Motor neuron (in vitro differentiated cells): ENCODE measurements around the gene AGPS. TPM values are rescaled to one million over a fixed set of nuclear protein-coding genes. Genes with fewer than 3 reads are reported as not detected.
"Not testable (repeated sequence)": the region's sequence is repeated elsewhere in the genome, so short reads cannot be mapped to it uniquely, and the experiment has no call there.

ENCODE experiments used
- ATAC-seq, 8 experiments: fragments of 200-7000 bp; cut with Tn5 transposase; replicated peaks in 6 of 8; 2 replicates each; pipeline ENCODE4 v1.8.0; 2021; ENCODE audit warnings: mild to moderate bottlenecking in 8 of 8, moderate library complexity in 8 of 8
- H3K27ac ChIP-seq, 2 donors: fragments of 250-450 bp; sonication (Bioruptor Pico); 2 replicates each; pipeline ENCODE4 v1.9.0; 2021; ENCODE audit warnings: antibody characterized with exemption in 2 of 2, mild to moderate bottlenecking in 2 of 2, moderate library complexity in 1 of 2
- H3K4me1 ChIP-seq, 2 donors: fragments of 250-450 bp; sonication (Bioruptor Pico); replicated peaks in 1 of 2; 2 replicates each; pipeline ENCODE4 v1.6.1; 2021; ENCODE audit warnings: antibody characterized with exemption in 2 of 2, mild to moderate bottlenecking in 2 of 2, moderate library complexity in 1 of 2
- H3K4me3 ChIP-seq, 5 donors: fragments of 250-450 bp; sonication (Bioruptor Pico); 2 replicates each; pipeline ENCODE4 v1.9.0; 2021; ENCODE audit warnings: antibody characterized with exemption in 5 of 5, mild to moderate bottlenecking in 5 of 5, moderate library complexity in 4 of 5
- WGBS, 10 experiments: fragments of 450-650 bp; shearing (Covaris generic); methylation state at CpG; one replicate each; pipeline ENCODE4 v1.0.0; 2022; 5-methylcytosine and 5-hydroxymethylcytosine counted together
- in situ Hi-C, 9 experiments: fragments of 400-800 bp; cut with MboI; loops; one replicate each; pipeline ENCODE4 v1.15.0; 2021; ENCODE audit warnings: low sequenced_read_pairs in 9 of 9, low pct_unique_long_range_greater_than_20kb in 2 of 9; ENCODE audit not compliant: unreplicated experiment in 9 of 9
- total RNA-seq, 8 experiments: library from RNA; unstranded; fragments of 300-600 nt; gene quantifications; 2 replicates each; pipeline versions ENCODE4 v1.2.3 to v1.2.4, GENCODE V29; 2022

Gene AGPS
- total RNA-seq, 8 experiments from 2014 or later, result 21.6 to 62.4 (median 30.2) TPM

- Histone ChIP-seq H3K4me1 (peaks cover 4 to 19% of the 10 kb centered on the region in 2 donors), H3K4me3 (no peak overlapping the region), H3K27ac (no peak overlapping the region)
- ATAC-seq, result no peak
- in situ Hi-C loops, result no loop called here
Measured at GRCh38 chr2:177547122-177547521, 154.5 kb downstream of the AGPS start.

GRCh38 chr2:177547772-177548171 lies 155.2 kb downstream of the AGPS start:
- 100% methylated on average over 1 of the region's 1 CpG; no CpG with 5 or more reads in 9 of the 10 experiments for WGBS, 10 experiments
- ATAC-seq, result no peak
- Histone ChIP-seq H3K4me3 (no peak overlapping the region), H3K4me1 (peaks cover 4 to 19% of the 10 kb centered on the region in 2 donors), H3K27ac (no peak overlapping the region)
- in situ Hi-C loops, result no loop called here

- no peak for ATAC-seq
- no peak overlapping the region for H3K27ac ChIP-seq
Measured at GRCh38 chr2:177548636-177549035, 156.1 kb downstream of the AGPS start.

GRCh38 chr2:177549171-177549570 lies 156.6 kb downstream of the AGPS start:
- H3K27ac ChIP-seq, result no peak overlapping the region
- peaks cover 4 to 25% of the 10 kb centered on the region in 2 donors for H3K4me1 ChIP-seq
- no peak overlapping the region for H3K4me3 ChIP-seq
- in situ Hi-C loops, result no loop called here
- ATAC-seq, result no peak

More at GRCh38 chr2:177548636-177549035, 156.1 kb downstream of the AGPS start:
- Histone ChIP-seq H3K4me3 (no peak overlapping the region), H3K4me1 (peaks cover 4 to 23% of the 10 kb centered on the region in 2 donors)
- in situ Hi-C loops, result no loop called here

- Histone ChIP-seq H3K4me1 (peaks cover 4 to 25% of the 10 kb centered on the region in 2 donors), H3K4me3 (no peak overlapping the region), H3K27ac (no peak overlapping the region)
- in situ Hi-C loops, result no loop called here
- ATAC-seq, result no peak
- 51 to 100% (median 90%) methylated on average over 2 to 5 of the region's 5 CpGs for WGBS, 10 experiments
Measured at GRCh38 chr2:177550264-177551200, 158.0 kb downstream of the AGPS start.

GRCh38 chr2:177551360-177551759 lies 158.8 kb downstream of the AGPS start:
- ATAC-seq, H3K27ac ChIP-seq, in situ Hi-C loops, H3K4me3 ChIP-seq: not testable (repeated sequence)
- peaks cover 4 to 25% of the 10 kb centered on the region in 2 donors for H3K4me1 ChIP-seq
- 92 to 100% methylated on average over 1 to 2 of the region's 4 CpGs; no CpG with 5 or more reads in 8 of the 10 experiments for WGBS, 10 experiments

- H3K27ac ChIP-seq, result peak overlapping the region in 1 of 2 donors; percentile 53
- in situ Hi-C loops, result no loop called here
- H3K4me1 ChIP-seq, result peaks cover 4 to 25% of the 10 kb centered on the region in 2 donors
- peak overlapping the region; percentile 8 to 72 (median 21) for H3K4me3 ChIP-seq
- no peak for ATAC-seq
- 83 to 100% (median 96%) methylated on average over 1 to 3 of the region's 13 CpGs; no CpG with 5 or more reads in 7 of the 10 experiments for WGBS, 10 experiments
Measured at GRCh38 chr2:177551989-177552421, 159.4 kb downstream of the AGPS start.

- in situ Hi-C loops, result no loop called here
- WGBS, 10 experiments, result 0 to 1% (median 0%) methylated on average over 2 to 37 of the region's 64 CpGs; no CpG with 5 or more reads in 3 of the 10 experiments
- peak overlapping the region; percentile 96 to 98 for H3K27ac ChIP-seq
- peak; percentile 92 to 95 (median 94) for ATAC-seq
- peak overlapping the region; percentile 50 to 91 (median 72) for H3K4me3 ChIP-seq
- peaks cover 4 to 25% of the 10 kb centered on the region in 2 donors for H3K4me1 ChIP-seq
Measured at GRCh38 chr2:177552422-177553175, 160.0 kb downstream of the AGPS start.

GRCh38 chr2:177553176-177553884 lies 160.8 kb downstream of the AGPS start:
- in situ Hi-C loops, result no loop called here
- H3K27ac ChIP-seq, result peak overlapping the region; percentile 96 to 98
- 0 to 47% (median 23%) methylated on average over 2 to 16 of the region's 17 CpGs for WGBS, 10 experiments

GRCh38 chr2:177554365-177554764 lies 161.8 kb downstream of the AGPS start:
- in situ Hi-C loops, result no loop called here
- no peak for ATAC-seq
- H3K27ac ChIP-seq, result no peak overlapping the region
- peaks cover 4 to 21% of the 10 kb centered on the region in 2 donors for H3K4me1 ChIP-seq
- H3K4me3 ChIP-seq, result no peak overlapping the region

More at GRCh38 chr2:177553176-177553884, 160.8 kb downstream of the AGPS start:
- H3K4me1 ChIP-seq, result peaks cover 4 to 25% of the 10 kb centered on the region in 2 donors
- peak overlapping the region; percentile 50 to 91 (median 72) for H3K4me3 ChIP-seq
- ATAC-seq, result peak in 4 of 8 experiments; percentile 1 to 8 (median 2)

- in situ Hi-C loops, result no loop called here
- Histone ChIP-seq H3K27ac (no peak overlapping the region), H3K4me3 (no peak overlapping the region), H3K4me1 (peaks cover 4 to 13% of the 10 kb centered on the region in 2 donors)
- ATAC-seq, result no peak
- WGBS, 10 experiments, result 50 to 95% (median 83%) methylated on average over 1 to 2 of the region's 2 CpGs; no CpG with 5 or more reads in 2 of the 10 experiments
Measured at GRCh38 chr2:177556153-177556552, 163.6 kb downstream of the AGPS start.

GRCh38 chr2:177557794-177558193 lies 165.2 kb downstream of the AGPS start:
- Histone ChIP-seq H3K4me3 (no peak overlapping the region), H3K27ac (no peak overlapping the region), H3K4me1 (peaks cover 0 to 8% of the 10 kb centered on the region in 2 donors)
- ATAC-seq, result no peak
- WGBS, 10 experiments, result 71 to 100% (median 90%) methylated on average over 1 of the region's 1 CpG; no CpG with 5 or more reads in 6 of the 10 experiments
- in situ Hi-C loops, result no loop called here
